ENCODE data around the gene TPM2. TPM values are rescaled to one million over a fixed set of nuclear protein-coding genes. Genes with fewer than 3 reads are reported as not detected.

Gene TPM2
- polyA plus RNA-seq, 1 donor, result 463 TPM

Other genes starting within 250 kb of the TPM2 start
- 12.0 TPM for gene RUSC2, start 199.8 kb downstream of the TPM2 start, polyA plus RNA-seq
- gene TESK1, start 84.7 kb downstream of the TPM2 start, polyA plus RNA-seq, result 53.3 TPM
- gene CD72, start 71.5 kb downstream of the TPM2 start, polyA plus RNA-seq, result 1.8 TPM
- 0.78 TPM for gene SIT1, start 39.0 kb downstream of the TPM2 start, polyA plus RNA-seq
- not detected for gene RMRP, start 31.9 kb downstream of the TPM2 start, polyA plus RNA-seq
- 17.6 TPM for gene CCDC107, start 31.6 kb downstream of the TPM2 start, polyA plus RNA-seq
- 5.2 TPM for gene ARHGEF39, start 24.7 kb downstream of the TPM2 start, polyA plus RNA-seq
- 4.2 TPM for gene CA9, start 16.0 kb downstream of the TPM2 start, polyA plus RNA-seq
- gene TLN1, start 42.3 kb upstream of the TPM2 start, polyA plus RNA-seq, result 117 TPM
- gene CREB3, start 42.7 kb upstream of the TPM2 start, polyA plus RNA-seq, result 25.4 TPM
- gene GBA2, start 59.3 kb upstream of the TPM2 start, polyA plus RNA-seq, result 127 TPM
- gene RGP1, start 59.4 kb upstream of the TPM2 start, polyA plus RNA-seq, result 17.2 TPM
- gene MSMP, start 64.4 kb upstream of the TPM2 start, polyA plus RNA-seq, result 0.61 TPM
- 15.3 TPM for gene NPR2, start 101.7 kb upstream of the TPM2 start, polyA plus RNA-seq
- gene SPAG8, start 122.3 kb upstream of the TPM2 start, polyA plus RNA-seq, result 1.4 TPM
- gene HINT2, start 125.1 kb upstream of the TPM2 start, polyA plus RNA-seq, result 29.7 TPM
- gene FAM221B, start 138.8 kb upstream of the TPM2 start, polyA plus RNA-seq, result 0.10 TPM
- gene TMEM8B, start 139.3 kb upstream of the TPM2 start, polyA plus RNA-seq, result 33.8 TPM
- gene OR13J1, start 180.5 kb upstream of the TPM2 start, polyA plus RNA-seq, result 0.21 TPM
- gene HRCT1, start 216.3 kb upstream of the TPM2 start, polyA plus RNA-seq, result 1.6 TPM
- gene SPAAR, start 219.6 kb upstream of the TPM2 start, polyA plus RNA-seq, result 0.84 TPM